HL-60 (cell line): ENCODE results near the gene EDC3.

Experiments used
- DNase-seq, 2 experiments: peaks; one replicate each; pipeline ENCODE4 v3.0.0-alpha.2; 2010 to 2020; ENCODE audit warnings: low read depth in 1 of 2, low spot score in 1 of 2
- H3K27ac ChIP-seq: fragments of 250-450 bp; sonication (Bioruptor Pico); replicated peaks from 2 replicates; pipeline ENCODE4 v1.5.1; 2020; ENCODE audit warnings: mild to moderate bottlenecking, moderate library complexity
- H3K27me3 ChIP-seq: fragments of 250-450 bp; sonication (Bioruptor Pico); 2 replicates; pipeline ENCODE4 v1.5.1; 2021; ENCODE audit warnings: mild to moderate bottlenecking, moderate library complexity; ENCODE audit not compliant: insufficient read depth, poor library complexity, severe bottlenecking
- H3K4me3 ChIP-seq: replicated peaks from 2 replicates; pipeline ENCODE4 v1.5.1; 2011; ENCODE audit warnings: mild to moderate bottlenecking, control low read depth, low read length; ENCODE audit not compliant: insufficient read depth
- GABPA ChIP-seq: IDR thresholded peaks from 2 replicates; pipeline ENCODE4 v1.6.1; 2012; ENCODE audit warnings: low read depth
- POLR2AphosphoS5 ChIP-seq: IDR thresholded peaks from 2 replicates; pipeline ENCODE4 v1.6.1; 2012; ENCODE audit warnings: low read depth
- SPI1 ChIP-seq: IDR thresholded peaks from 2 replicates; pipeline ENCODE4 v1.6.1; 2012; ENCODE audit warnings: low read depth, mild to moderate bottlenecking, borderline replicate concordance
- TF ChIP-seq, protein P1 (sequence below): IDR thresholded peaks from one replicate; pipeline ENCODE4 v1.5.1; 2011; ENCODE audit warnings: low read length, control low read depth, inconsistent platforms; ENCODE audit not compliant: insufficient read depth
- TF ChIP-seq, protein P2 (sequence below): IDR thresholded peaks from 2 replicates; pipeline ENCODE4 v1.6.1; 2012; ENCODE audit warnings: low read depth; ENCODE audit not compliant: insufficient replicate concordance

EDC3 gene

DNA sequence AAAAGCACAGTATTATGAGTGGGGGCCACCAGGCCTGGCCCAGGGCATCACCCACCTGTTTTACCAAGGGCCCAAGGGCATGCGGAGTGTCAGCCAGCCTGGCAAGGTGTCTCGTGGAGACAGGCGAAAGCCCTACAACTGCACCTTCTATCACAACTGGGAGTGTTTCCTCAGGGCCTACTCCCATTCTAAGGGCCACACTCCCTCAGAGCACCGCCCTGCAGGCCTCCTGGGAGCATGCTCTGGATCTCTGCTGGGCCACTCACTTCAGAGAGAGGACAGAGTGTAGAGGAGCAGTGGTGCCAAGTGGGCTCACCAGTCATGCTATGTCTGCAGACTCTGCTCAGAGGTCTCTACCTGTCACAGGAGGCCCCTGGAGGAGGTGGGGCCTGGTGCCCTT, 101.4 kb downstream of the EDC3 start:
- Histone ChIP-seq H3K27ac (no peak overlapping the region), H3K27me3 (no peaks in the 10 kb centered on the region), H3K4me3 (no peak overlapping the region)
- TF ChIP-seq GABPA = no peak
- TF ChIP-seq POLR2AphosphoS5 = no peak
- TF ChIP-seq, protein P1, sequence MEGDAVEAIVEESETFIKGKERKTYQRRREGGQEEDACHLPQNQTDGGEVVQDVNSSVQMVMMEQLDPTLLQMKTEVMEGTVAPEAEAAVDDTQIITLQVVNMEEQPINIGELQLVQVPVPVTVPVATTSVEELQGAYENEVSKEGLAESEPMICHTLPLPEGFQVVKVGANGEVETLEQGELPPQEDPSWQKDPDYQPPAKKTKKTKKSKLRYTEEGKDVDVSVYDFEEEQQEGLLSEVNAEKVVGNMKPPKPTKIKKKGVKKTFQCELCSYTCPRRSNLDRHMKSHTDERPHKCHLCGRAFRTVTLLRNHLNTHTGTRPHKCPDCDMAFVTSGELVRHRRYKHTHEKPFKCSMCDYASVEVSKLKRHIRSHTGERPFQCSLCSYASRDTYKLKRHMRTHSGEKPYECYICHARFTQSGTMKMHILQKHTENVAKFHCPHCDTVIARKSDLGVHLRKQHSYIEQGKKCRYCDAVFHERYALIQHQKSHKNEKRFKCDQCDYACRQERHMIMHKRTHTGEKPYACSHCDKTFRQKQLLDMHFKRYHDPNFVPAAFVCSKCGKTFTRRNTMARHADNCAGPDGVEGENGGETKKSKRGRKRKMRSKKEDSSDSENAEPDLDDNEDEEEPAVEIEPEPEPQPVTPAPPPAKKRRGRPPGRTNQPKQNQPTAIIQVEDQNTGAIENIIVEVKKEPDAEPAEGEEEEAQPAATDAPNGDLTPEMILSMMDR = no peak
- TF ChIP-seq, protein P2, sequence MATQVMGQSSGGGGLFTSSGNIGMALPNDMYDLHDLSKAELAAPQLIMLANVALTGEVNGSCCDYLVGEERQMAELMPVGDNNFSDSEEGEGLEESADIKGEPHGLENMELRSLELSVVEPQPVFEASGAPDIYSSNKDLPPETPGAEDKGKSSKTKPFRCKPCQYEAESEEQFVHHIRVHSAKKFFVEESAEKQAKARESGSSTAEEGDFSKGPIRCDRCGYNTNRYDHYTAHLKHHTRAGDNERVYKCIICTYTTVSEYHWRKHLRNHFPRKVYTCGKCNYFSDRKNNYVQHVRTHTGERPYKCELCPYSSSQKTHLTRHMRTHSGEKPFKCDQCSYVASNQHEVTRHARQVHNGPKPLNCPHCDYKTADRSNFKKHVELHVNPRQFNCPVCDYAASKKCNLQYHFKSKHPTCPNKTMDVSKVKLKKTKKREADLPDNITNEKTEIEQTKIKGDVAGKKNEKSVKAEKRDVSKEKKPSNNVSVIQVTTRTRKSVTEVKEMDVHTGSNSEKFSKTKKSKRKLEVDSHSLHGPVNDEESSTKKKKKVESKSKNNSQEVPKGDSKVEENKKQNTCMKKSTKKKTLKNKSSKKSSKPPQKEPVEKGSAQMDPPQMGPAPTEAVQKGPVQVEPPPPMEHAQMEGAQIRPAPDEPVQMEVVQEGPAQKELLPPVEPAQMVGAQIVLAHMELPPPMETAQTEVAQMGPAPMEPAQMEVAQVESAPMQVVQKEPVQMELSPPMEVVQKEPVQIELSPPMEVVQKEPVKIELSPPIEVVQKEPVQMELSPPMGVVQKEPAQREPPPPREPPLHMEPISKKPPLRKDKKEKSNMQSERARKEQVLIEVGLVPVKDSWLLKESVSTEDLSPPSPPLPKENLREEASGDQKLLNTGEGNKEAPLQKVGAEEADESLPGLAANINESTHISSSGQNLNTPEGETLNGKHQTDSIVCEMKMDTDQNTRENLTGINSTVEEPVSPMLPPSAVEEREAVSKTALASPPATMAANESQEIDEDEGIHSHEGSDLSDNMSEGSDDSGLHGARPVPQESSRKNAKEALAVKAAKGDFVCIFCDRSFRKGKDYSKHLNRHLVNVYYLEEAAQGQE = no peak
- no peak for TF ChIP-seq SPI1
- no peak for DNase-seq

DNA sequence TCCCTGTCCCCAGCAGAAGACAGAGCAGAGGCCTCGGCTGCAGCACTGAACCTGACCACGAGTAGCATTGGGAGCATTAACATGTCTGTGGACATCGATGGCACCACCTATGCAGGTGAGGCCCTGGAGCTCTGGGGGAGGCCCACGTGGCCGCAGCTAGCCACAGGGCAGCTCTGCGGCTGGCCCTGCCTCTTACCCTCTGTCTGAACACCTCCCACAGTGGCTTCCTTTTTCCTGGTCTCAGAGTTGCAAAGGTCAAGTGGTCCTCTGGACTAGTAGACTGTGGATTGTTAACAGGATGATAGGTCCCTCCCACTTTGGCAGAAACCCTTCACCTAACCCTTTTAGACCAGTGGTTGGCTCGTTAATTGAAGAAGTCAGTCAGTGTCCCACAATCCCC, 102.7 kb downstream of the EDC3 start:
- no peak for DNase-seq

DNA sequence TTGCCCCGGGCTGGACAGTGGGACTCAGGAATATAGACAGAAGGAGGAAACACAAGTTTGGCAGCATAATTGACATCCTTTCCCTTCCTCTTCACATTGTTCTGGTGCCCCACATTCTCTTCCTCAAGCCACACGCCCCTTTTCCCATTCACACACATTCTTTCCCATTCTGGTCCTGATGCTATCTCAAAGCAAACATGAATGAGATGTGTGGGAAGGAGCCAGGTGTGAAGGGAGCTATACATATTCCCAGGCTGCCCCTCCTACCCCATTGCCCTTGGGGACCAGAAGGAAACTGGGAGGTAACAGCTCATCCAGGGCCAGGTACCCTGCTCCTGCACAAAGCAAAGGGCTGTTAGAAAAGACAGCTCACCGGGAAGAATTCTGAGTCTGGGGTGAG, 103.6 kb downstream of the EDC3 start:
- H3K27ac ChIP-seq = no peak overlapping the region
- H3K27me3 ChIP-seq = no peaks in the 10 kb centered on the region
- no peak for TF ChIP-seq POLR2AphosphoS5
- TF ChIP-seq, protein P1 = no peak
- TF ChIP-seq GABPA = no peak
- TF ChIP-seq, protein P2 = no peak
- no peak for TF ChIP-seq SPI1
- no peak overlapping the region for H3K4me3 ChIP-seq
- no peak for DNase-seq

More for the DNA sequence above, 102.7 kb downstream of the EDC3 start:
- Histone ChIP-seq H3K27me3 (no peaks in the 10 kb centered on the region), H3K27ac (no peak overlapping the region), H3K4me3 (no peak overlapping the region)
- TF ChIP-seq, protein P2 = no peak
- TF ChIP-seq GABPA (no peak), POLR2AphosphoS5 (no peak), SPI1 (no peak)
- TF ChIP-seq, protein P1 = no peak
